Myocyte (in vitro differentiated cells): ENCODE results near the gene HECTD1. TPM values are rescaled to one million over a fixed set of nuclear protein-coding genes. Genes with fewer than 3 reads are reported as not detected.
A peak's percentile ranks its signal among the peaks of the same experiment; 100 is the strongest.
"Not testable (repeated sequence)": the region's sequence is repeated elsewhere in the genome, so short reads cannot be mapped to it uniquely, and the experiment has no call there.

Experiments
- DNase-seq: peaks from one replicate; pipeline ENCODE4 v3.0.0-alpha.2; 2012; ENCODE audit warnings: low read depth
- polyA plus RNA-seq: library from polyadenylated mRNA; unstranded; fragments of >200 nt; gene quantifications from one replicate; pipeline ENCODE4 v1.2.1, GENCODE V29; 2012; ENCODE audit warnings: missing spikeins
- total RNA-seq: library from RNA; depleted of rRNA; stranded (reverse); fragments of >200 nt; gene quantifications from 2 replicates; pipeline ENCODE4 v1.2.3, GENCODE V29; 2014

The HECTD1 gene
- 182 and 221 TPM in 2 replicates for total RNA-seq
- polyA plus RNA-seq: 44.6 TPM

DNA sequence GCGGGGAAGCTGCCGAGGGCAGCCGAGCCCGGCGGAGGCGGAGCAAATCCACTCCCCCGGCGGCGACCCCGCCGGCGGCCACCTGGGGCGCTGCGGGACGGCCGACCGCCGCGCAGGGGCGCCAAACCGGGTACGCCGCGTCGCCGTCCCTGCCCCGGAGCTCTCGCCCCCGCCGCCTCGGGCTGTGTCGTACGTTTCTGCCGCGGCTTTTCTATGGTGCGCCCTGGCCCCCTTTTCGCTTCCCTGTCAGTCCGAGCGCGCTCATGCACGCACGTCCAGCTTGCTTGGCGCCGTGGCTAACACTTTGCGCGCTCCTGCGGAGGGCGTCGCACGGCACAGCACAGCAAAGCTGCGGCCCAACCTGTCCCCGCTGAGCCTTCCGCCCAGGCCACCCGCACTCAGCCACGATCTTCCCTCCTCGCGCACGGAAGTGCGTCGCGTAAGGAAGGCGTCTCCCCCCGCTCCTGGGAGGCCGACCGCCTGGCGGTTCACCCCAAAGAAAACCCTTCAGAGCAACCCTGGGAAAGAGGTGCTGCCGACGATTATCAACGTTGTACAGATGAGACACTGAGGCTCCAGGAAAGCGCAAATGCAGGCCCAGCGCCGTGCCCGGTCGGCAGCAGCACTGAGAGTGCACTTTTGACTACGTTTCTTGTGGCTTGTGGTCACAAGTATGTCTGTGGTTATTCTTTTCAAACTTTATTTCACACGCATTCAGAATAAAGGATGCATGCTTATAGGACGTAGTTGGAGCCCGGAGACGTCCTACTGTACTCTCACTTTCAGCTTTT is at the start of gene HECTD1:
Gene HECTD1, minus strand, starts transcription at position 39 of the 791 bp plus-strand sequence. CDS start 1,857 bp downstream, outside the sequence.
- DNase-seq: peak; percentile 91

DNA sequence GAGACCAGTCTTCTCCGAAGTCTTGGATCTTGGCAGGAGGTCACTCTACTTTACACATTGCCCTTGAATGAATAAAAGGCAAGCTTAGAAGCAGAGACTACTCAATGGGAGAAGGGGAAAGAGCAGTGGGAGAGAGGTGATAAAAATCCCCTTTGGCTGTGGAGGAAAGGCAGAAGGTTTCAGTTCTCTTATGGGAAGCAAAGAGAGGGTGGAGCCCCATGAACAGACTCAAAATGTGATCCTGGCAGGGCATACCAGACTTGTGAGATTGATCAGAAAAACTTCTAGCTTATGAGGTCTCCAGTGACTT is 49.6 kb upstream of the HECTD1 start:
- no peak for DNase-seq

DNA sequence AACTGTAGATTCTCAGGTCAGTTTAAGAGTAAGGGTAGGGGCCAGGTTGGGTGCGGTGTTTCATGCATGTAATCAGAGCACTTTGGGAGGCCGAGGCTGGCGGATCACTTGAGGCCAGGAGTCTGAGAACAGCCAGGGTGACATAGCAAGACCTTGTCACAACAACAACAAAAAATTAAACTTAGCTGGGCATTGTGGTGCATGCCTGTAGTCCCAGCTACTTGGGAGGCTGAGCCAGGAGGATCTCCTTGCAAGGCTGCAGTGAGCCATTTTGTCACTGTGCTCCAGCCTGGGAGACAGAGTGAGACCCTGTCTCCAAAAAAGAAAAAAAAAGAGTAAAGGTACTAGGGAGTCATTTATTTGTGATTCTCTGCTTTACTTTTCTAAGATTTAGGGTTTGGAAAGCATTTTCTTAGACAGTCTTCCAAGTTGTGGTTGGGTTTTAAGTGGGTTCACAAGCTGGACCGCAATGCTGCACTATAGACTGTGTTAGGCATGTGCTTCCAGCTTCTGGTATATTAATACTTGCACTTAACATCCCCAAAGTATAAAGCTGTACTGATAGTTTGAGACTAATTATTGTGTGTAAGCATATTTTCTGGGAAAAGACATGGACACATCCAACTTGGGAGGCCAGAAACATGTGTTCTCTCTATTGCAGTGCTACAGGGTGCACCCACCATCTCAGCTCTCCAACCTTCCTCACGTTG is 49.1 kb upstream of the HECTD1 start:
- DNase-seq: no peak

DNA sequence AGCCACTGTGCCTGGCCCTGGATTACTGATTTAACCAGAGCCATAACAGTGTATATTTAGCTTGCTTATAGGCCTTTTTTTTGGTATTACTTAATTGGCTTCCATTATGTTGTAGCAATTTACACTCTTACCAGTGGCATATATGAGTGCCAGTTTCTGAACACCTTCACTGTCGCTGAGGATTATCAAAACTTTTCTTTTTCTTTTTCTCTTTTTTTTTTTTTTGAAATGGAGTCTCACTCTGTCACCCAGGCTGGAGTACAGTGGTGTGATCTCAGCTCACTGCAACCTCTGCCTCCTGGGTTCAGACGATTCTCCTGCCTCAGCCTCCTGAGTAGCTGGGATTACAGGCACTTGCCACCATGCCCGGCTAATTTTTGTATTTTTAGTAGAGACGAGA is 48.3 kb upstream of the HECTD1 start:
- DNase-seq: not testable (repeated sequence)

DNA sequence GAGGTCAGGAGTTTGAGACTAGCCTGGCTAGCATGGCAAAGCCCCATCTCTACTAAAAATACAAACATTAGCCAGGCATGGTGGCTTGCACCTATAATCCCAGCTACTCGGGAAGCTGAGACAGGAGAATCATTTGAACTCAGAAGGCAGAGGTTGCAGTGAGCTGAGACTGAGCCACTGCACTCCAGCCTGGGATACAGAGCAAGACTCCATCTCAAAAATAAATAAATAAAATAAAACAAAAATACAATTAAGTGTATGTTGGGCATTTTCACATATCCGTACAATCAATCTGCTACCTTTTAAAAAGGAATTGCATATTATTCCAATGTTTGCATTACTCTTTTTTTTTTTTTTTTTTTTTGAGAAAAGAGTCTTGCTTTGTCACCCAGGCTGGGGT is 47.7 kb upstream of the HECTD1 start:
- DNase-seq: no peak

DNA sequence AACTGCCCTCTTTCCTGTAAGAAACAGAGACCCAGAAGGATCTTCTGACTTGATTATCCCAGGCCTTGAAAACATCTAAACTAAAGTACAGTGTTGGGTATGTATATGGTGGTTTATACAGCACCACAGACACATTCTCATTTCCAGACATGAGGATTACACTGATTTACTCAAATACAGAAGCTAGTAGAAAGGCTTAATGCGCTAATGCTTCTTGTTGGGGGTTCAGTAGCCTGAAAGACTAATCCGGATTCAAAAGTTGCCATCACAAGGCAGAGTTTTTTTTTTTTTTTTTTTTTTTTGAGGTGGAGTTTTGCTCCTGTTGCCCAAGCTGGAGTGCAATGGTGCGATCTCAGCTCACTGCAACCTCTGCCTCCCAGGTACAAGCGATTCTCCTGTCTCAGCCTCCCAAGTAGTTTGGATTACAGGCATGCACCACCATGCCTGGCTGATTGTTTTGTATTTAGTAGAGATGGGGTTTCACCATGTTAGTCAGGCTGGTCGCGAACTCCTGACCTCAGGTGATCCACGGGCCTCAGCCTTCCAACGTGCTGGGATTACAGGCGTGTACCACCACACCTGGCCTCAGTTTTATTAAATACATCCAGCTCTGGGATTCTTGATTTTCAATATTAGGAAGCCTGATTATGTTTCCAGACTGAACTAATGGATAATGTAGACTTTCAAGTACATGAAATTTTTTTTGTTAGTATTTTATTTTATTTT is 46.3 kb upstream of the HECTD1 start:
- no peak for DNase-seq

DNA sequence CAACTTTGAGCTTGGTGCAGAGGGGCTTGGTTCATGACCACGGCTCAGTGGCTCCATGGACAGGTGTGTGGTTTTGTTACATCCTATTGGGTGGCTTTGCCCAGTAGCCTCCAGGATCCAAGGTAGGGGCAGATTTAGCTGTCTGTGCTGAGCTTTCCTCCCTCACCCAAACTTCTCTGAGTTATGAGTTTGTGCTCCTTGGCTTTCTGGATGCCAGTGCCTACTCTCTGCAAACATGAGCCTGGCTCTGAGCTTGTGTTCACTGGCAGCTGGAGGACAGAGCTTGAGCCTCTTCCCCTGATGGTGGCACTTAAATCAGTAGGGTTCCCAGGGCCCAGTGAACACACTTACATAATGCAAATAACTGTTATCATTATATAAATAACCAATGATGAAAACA is 45.3 kb upstream of the HECTD1 start:
- DNase-seq: no peak

DNA sequence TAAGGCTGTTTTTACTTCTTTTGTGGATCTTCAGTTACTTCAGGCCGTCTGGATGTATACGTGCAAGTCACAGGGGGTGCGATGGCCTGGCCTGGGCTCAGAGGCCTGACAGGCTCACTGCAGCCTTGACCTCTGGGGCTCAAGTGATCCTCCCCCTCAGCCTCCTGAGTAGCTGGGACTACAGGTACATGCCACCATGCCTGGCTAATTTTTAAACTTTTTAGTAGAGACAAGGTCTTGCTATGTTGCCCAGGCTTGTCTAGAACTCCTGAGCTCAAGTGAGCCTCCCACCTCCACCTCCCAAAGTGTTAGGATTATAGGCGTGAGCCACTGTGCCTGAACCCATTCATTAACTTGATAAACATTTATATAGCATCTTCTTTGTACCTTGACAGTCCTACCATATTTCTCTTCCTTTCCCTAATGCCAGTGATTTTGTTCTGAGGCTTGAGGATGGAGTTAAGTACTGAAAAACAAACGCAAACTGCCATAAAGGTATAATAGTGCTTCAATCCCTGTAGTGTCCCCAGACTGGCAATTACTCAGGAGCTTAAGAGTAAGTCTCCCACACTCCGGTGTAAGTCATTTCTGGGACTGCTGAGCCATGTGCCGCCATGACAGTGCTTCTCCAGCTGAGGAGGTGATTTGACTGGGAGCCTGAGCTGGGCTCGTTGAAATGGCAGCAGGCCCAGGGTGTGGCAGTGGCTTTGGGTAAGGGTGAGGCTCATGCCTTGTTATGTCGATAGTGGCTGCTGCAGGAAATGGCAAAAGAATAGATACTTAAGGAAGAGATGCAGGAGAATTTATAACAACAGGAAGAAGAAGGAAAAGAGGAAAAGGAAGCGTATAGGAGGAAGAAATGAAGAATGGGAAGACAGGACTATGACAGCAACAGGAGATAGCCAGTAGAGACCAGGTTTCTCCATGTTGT is 43.7 kb upstream of the HECTD1 start:
- DNase-seq: peak; percentile 69

DNA sequence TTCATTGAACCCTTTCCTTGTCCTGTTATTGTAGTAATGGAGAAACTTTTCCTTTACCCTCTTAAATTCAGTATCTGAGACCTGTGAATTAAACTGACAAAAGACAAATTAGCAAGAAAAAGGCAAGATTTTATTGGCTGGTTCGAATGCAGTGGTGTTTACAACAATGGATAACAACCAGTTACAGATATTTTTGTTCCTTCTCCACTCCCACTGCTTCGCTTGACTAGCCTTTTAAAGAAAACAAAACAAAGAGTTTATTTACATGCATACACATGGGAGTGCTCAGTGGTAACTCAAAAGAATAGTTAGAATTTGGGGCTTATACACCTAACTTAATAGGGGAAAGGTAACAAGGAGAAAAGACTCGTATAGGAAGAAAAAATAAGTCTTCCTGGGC is 37.0 kb upstream of the HECTD1 start:
- DNase-seq: no peak

DNA sequence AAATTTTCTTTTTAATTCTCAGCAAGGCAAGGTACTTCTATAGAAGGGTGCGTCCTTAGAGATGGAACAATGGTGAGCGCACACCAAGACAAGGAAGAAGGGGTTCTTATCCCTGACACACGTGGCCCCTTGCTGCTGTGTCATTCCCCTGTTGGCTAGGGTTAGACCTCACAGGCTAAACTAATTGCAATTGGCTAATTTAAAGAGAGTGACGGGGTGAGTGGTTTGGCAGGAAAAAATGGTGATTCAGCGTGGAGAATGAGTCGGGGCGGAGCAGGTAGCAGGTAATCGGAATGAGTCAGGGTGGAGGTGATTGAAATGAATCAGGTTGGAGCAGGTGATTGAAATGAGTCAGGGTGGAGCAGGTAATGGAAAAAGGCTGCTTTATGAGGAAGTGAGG is 36.3 kb upstream of the HECTD1 start:
- no peak for DNase-seq

DNA sequence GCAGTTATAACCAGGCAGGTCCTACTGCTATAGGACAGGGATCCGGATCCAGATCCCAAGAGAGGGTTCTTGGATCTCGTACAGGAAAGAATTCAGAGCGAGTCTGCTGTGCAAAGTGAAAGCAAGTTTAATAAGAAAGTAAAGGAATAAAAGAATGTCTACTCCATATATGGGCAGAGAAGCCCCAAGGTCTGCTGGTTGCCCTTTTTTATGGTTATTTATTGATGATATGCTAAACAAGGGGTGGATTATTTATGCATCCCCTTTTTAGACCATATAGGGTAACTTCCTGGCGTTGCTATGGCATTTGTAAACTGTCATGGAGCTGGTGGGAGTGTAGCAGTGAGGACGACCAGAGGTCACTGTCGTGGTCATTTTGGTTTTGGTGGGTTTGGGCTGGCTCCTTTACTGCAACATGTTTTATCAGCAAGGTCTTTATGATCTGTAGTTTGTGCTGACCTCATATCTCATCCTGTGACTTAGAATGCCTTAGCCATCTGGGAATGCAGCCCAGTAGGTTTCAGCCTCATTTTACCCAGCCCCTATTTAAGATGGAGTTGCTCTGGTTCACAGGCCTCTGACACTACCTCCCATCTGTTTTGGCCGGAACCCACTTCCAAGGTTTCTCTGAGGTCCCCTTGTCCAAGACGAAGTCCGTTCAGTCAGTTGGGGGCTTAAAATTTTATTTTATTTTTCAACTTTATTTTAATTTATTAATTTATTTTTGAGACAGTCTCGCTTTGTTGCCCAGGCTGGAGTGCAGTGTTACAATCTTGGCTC is 34.8 kb upstream of the HECTD1 start:
- DNase-seq: peak; percentile 56

DNA sequence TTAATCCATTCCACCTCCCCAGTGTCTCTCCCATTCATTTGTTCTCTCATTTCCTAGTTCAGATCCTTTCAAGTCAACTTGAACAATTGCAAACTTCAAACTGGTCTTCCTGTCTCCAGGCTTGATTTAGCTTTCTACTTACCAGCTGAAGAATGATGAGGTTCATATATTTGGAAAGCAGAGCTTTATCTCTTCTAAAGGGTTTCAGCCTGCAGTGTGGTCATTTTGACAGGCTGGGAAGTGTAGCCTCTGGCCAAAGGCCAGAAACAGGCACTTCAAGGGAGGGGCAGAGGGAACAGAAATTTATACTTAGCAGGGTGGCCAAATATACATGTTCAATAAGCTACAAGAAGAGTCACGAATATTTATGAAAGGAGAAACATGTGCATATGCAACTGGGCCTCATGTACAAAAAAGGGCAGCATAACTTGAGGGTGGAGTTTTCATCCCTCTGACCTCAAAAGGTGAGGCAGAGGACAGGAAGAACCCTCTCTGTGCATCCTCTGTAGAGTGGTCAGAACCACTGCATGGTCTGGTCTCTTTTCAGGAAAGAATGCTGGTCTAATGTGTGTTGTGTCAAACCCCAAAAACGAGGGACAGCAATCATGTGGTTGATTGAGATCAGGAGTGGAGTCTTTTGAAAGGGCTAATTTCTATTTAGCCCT is 34.0 kb upstream of the HECTD1 start:
- peak; percentile 24 for DNase-seq

DNA sequence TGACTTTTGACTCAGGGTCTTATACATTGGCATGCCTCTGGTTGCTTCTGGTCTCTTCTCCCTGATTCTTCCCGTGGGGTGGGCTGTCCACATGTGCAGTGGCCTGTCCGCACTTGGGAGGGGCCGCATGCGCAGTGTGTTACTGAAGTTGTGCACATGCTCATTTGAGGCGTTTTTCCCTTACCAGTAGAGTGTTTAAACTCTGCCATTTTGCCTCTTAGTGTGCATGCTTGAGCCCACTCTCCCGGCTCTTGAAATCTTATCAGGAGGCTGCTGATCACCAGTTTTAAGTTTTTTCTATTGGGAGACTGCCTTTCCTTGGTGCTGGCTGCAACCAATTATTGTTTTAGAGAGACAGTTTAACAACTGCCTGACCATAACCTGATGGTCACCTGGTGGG is 32.1 kb upstream of the HECTD1 start:
- DNase-seq: no peak

DNA sequence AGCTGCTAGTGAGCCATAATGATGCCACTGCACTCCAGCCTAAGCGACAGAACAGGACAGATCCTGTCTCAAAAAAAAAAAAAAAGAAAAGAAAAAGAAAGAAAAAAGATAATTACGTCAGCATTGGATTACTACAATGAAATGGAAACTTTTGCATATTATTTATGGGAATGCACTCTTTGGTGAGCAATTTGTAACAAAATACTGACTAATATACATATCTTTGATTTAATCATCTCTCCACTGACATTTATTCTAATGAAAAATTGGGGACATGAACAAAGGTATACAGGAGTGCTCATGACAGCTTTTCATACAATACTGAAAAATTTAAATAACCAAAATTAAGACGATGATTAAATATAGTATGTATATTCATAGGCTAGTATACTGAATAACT is 27.9 kb upstream of the HECTD1 start:
- no peak for DNase-seq

DNA sequence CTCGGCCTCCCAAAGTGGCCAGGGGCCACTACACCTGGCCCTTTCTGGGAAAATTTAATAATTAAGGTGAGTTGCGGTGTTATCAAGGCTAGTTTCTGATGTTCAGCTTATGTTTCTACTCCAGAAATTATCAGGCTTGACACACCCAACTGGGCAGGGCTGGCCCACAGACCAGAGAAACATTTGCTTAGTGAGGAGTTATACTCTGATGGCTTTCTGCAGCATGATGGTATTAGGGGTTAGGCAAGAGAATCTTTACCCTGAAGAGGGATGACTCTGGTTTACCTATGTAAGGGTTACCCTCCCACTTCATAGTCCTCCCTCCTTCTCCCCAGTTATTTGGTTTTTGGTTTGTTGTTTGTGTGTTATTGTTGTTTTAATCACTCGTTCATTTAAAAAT is 24.5 kb upstream of the HECTD1 start:
- DNase-seq: no peak

DNA sequence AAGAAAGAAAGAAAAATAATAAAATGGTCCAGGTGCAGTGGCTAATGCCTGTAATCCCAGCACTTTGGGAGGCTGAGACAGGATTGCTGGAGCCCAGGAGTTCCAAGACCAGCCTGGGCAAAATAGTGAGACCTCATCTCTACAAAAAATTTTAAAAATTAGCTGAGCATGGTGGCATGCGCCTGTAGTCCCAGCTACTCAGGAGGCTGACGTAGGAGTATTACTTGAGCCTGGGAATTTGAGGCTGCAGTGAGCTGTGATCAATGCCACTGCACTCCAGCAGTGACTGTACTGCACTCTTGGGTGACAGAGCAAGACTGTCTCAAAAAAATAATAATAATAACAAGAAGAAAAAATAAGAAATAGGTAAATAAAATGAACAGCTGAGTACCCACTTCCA is 23.7 kb upstream of the HECTD1 start:
- not testable (repeated sequence) for DNase-seq

DNA sequence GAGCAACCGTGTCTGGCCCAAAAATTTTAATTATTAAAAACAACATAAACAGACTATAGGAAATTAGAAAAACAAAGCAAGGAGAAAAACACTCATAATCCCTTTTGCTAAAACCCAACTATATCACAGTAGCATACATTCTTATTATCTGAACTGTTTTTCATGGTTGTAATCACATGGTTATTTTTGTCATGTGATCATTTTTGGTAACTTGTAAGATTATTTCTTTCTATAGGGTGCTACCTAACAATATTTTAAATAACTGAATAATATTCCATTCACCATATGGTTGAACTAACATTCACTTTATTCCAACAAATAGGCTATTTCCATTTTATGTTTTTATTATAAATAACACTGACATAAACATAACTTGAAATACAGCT is 23.0 kb upstream of the HECTD1 start:
- DNase-seq: no peak

DNA sequence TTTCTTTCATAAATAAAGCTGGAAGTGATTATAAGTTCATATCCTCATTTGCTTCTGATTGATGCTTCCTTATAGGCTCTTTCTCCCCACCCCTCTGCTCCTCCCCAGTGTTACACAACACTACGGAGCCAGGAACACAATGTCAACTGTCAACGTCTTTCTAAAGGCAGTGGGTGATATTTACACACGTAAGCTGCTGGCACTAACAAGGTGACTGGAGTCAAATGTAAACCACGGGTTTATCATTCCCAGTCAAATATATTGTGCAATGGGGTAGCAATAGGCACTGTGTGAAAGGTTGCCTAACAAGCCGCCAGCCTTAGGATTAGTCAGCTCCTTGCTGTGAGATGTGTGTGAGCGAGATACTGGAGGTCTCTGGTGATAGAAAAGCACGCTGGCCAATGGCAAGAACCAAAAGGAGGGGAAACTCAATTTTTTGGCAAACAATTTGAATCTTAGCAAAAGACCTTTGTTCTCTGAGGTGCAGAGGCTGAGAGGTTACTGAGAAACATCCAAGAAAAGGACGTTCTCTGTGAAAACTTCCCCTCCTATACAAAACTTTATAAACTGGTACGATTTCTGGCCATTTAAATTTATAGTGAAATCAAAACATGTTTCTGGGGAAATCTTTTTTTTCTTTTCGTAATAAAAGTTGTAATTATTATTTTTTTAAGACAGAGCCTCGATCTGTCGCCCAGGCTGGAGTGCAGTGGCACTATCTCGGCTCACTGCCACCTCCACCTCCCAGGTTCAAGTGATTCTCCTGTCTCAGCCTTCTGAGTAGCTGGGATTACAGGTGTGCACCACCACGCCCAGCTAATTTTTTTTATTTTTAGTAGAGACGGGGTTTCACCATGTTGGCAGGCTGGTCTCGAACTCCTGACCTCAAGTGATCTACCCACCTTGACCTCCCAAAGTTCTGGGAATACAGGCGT is 22.3 kb upstream of the HECTD1 start:
- DNase-seq: peak; percentile 58

DNA sequence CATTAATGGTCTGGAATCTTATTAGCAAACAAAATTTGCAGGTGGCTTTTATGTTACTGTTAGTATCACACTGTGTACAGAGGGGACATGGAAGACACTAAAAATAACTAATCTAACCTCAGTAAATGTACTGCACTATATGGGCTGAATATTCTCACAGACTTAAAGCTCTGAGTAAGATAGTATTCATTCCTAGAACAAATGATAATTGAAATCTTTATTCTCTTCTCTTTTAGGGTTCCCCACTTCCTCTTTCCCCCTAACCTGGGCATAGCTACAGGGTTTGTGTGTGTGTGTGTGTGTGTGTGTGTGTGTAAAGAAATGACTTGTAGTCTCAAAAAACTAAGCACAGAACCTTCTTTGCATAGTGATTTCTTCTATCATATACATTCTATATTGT is 21.4 kb upstream of the HECTD1 start:
- no peak for DNase-seq
